GM12878 (cell line): ENCODE results near the gene TMEM98. TPM values are rescaled to one million over a fixed set of nuclear protein-coding genes. Genes with fewer than 3 reads are reported as not detected.

Source experiments
- ATAC-seq: fragments of 200-7000 bp; cut with Tn5 transposase; 3 replicates; pipeline ENCODE4 v1.9.1; 2020; ENCODE audit warnings: mild to moderate bottlenecking, moderate library complexity
- BruUV-seq: library from RNA; stranded (reverse); fragments of 400-500 nt; replicated peaks from 2 replicates; lab custom pipeline; 2021; lab: Mats Ljungman, UMichigan
- CTCF ChIA-PET: fragments of 300-600 bp; sonication (Branson Sonifier 250); formaldehyde crosslinking; extraction: SDS; loops from one replicate; lab custom pipeline; 2021; ENCODE audit warnings: inconsistent platforms; lab: Yijun Ruan, JAX
- POLR2A ChIA-PET: fragments of 350-600 bp; formaldehyde crosslinking; extraction: SDS; loops from one replicate; lab custom pipeline; 2021; ENCODE audit warnings: inconsistent platforms; lab: Charles Lee
- RAD21 ChIA-PET: fragments of 300-600 bp; sonication (Branson Sonifier 250); formaldehyde crosslinking; loops from one replicate; lab custom pipeline; 2023; ENCODE audit warnings: antibody characterized with exemption; ENCODE audit not compliant: unreplicated experiment; lab: Charles Lee
- SMC1A ChIA-PET: fragments of 300-600 bp; sonication (Branson Sonifier 250); formaldehyde crosslinking; loops from one replicate; lab custom pipeline; 2023; ENCODE audit not compliant: unreplicated experiment, uncharacterized antibody; lab: Charles Lee
- DNase-seq: peaks from one replicate; pipeline ENCODE4 v3.0.0-alpha.2; 2011; ENCODE audit warnings: low read depth, low spot score
- FAIRE-seq: peaks from 3 replicates; lab custom pipeline; 2011; peaks lifted over from hg19 to GRCh38; lab: Jason Lieb, UNC
- H2AFZ ChIP-seq: 2 replicates; pipeline ENCODE4 v1.6.0; 2011; ENCODE audit warnings: low read depth, low read length, control low read depth; ENCODE audit not compliant: control insufficient read depth
- H3K27ac ChIP-seq: 2 replicates; pipeline ENCODE4 v1.5.1; 2011; ENCODE audit warnings: control low read depth; ENCODE audit not compliant: control insufficient read depth, insufficient read depth
- H3K27me3 ChIP-seq, 2 experiments: replicated peaks in 1 of 2; 2 replicates each; pipeline versions ENCODE4 v1.6.0 to v1.6.1; 2011; ENCODE audit warnings: low read length in 1 of 2; ENCODE audit not compliant: control insufficient read depth in 2 of 2, insufficient read depth in 2 of 2
- H3K36me3 ChIP-seq, 2 experiments: 2 replicates each; pipeline ENCODE4 v1.5.1; 2011; ENCODE audit warnings: low read length in 1 of 2; ENCODE audit not compliant: control insufficient read depth in 2 of 2, insufficient read depth in 2 of 2
- H3K4me1 ChIP-seq: 2 replicates; pipeline ENCODE4 v1.6.1; 2011; ENCODE audit warnings: mild to moderate bottlenecking, low read length, moderate library complexity, mixed read lengths; ENCODE audit not compliant: control insufficient read depth, insufficient read depth
- H3K4me2 ChIP-seq: 2 replicates; pipeline ENCODE4 v1.6.0; 2011; ENCODE audit warnings: control low read depth; ENCODE audit not compliant: control insufficient read depth, insufficient read depth
- H3K4me3 ChIP-seq: fragments of 200-600 bp; sonication (generic); 2 replicates; pipeline ENCODE4 v1.5.1; 2016
- H3K79me2 ChIP-seq: 2 replicates; pipeline ENCODE4 v1.6.0; 2011; ENCODE audit warnings: low read length; ENCODE audit not compliant: control insufficient read depth, insufficient read depth
- H3K9ac ChIP-seq: 2 replicates; pipeline ENCODE4 v1.8.0; 2011; ENCODE audit warnings: low read length, control low read depth, mixed read lengths; ENCODE audit not compliant: control insufficient read depth, insufficient read depth
- H3K9me3 ChIP-seq: replicated peaks from 3 replicates; pipeline ENCODE4 v1.5.1; 2011; ENCODE audit warnings: mild to moderate bottlenecking, low read length; ENCODE audit not compliant: control insufficient read depth, insufficient read depth
- H4K20me1 ChIP-seq: 2 replicates; pipeline ENCODE4 v1.6.0; 2011; ENCODE audit not compliant: control insufficient read depth, insufficient read depth
- BRCA1 ChIP-seq: IDR thresholded peaks from 2 replicates; pipeline ENCODE4 v1.6.1; 2011; ENCODE audit warnings: low read depth, low read length, improper control_type of control experiment
- CBX5 ChIP-seq: sonication (generic); IDR thresholded peaks from 2 replicates; pipeline ENCODE4 v1.6.1; 2016; ENCODE audit warnings: low read depth, moderate library complexity, mild to moderate bottlenecking, inconsistent platforms
- CHD1 ChIP-seq: IDR thresholded peaks from 2 replicates; pipeline ENCODE4 v1.6.1; 2012; ENCODE audit warnings: low read depth, low read length, improper control_type of control experiment
- CTCF ChIP-seq, 3 experiments: IDR thresholded peaks in 2 of 3; conservative IDR thresholded peaks in 1 of 3; 2 replicates each; pipeline ENCODE4 v1.5.1; 2011; ENCODE audit warnings: low read depth in 3 of 3, low read length in 3 of 3, mild to moderate bottlenecking in 3 of 3, control low read depth in 2 of 3, moderate library complexity in 2 of 3, inconsistent platforms in 1 of 3, mixed read lengths in 1 of 3; ENCODE audit not compliant: control insufficient read depth in 2 of 3, insufficient read depth in 1 of 3; ENCODE audit errors: extremely low read depth in 1 of 3
- EED ChIP-seq: sonication (generic); IDR thresholded peaks from 2 replicates; pipeline ENCODE4 v1.6.1; 2016; ENCODE audit warnings: antibody characterized with exemption, low read depth
- GABPA ChIP-seq: IDR thresholded peaks from 2 replicates; pipeline ENCODE4 v1.6.1; 2014; ENCODE audit warnings: antibody characterized with exemption, low read depth, mild to moderate bottlenecking, inconsistent platforms
- KLF5 ChIP-seq: fragments of 450-650 bp; IDR thresholded peaks from 2 replicates; pipeline ENCODE4 v1.6.1; 2014; ENCODE audit warnings: mild to moderate bottlenecking; ENCODE audit not compliant: partially characterized antibody
- NFYA ChIP-seq: IDR thresholded peaks from 2 replicates; pipeline ENCODE4 v1.6.1; 2011; ENCODE audit warnings: low read depth, mild to moderate bottlenecking, low read length, improper control_type of control experiment, borderline replicate concordance
- NFYB ChIP-seq: IDR thresholded peaks from 2 replicates; pipeline ENCODE4 v1.6.1; 2011; ENCODE audit warnings: low read depth, mild to moderate bottlenecking, low read length, improper control_type of control experiment, moderate library complexity; ENCODE audit not compliant: insufficient read depth
- NRF1 ChIP-seq: conservative IDR thresholded peaks from 2 replicates; pipeline ENCODE4 v1.6.1; 2011; ENCODE audit warnings: mild to moderate bottlenecking, low read depth, low read length, improper control_type of control experiment
- POLR2A ChIP-seq: IDR thresholded peaks from 2 replicates; pipeline ENCODE4 v1.6.1; 2011; ENCODE audit warnings: low read depth, mild to moderate bottlenecking, low read length
- SIN3A ChIP-seq: IDR thresholded peaks from 2 replicates; pipeline ENCODE4 v1.6.1; 2012; ENCODE audit warnings: low read depth, low read length, improper control_type of control experiment
- SIX5 ChIP-seq: IDR thresholded peaks from 2 replicates; pipeline ENCODE4 v1.6.1; 2011; ENCODE audit warnings: mild to moderate bottlenecking, low read depth, low read length, moderate library complexity; ENCODE audit not compliant: severe bottlenecking
- SMARCA5 ChIP-seq: fragments of 450-650 bp; IDR thresholded peaks from 2 replicates; pipeline ENCODE4 v1.6.1; 2017; ENCODE audit warnings: mild to moderate bottlenecking
- ZBTB11 ChIP-seq: fragments of 450-650 bp; formaldehyde crosslinking; IDR thresholded peaks from 2 replicates; pipeline ENCODE4 v1.5.0; 2022; ENCODE audit warnings: mild to moderate bottlenecking, missing genetic modification characterization
- ZBTB40 ChIP-seq: fragments of 450-650 bp; IDR thresholded peaks from 2 replicates; pipeline ENCODE4 v1.6.1; 2016; ENCODE audit warnings: mild to moderate bottlenecking, moderate library complexity, borderline replicate concordance
- whole genome bisulfite sequencing: methylation state at CpG from one replicate; pipeline ENCODE4 v1.1.6; 2016; ENCODE audit warnings: low lambda C conversion rate; ENCODE audit not compliant: insufficient replicate concordance, insufficient coverage; ENCODE audit errors: missing lambda C conversion rate; 5-methylcytosine and 5-hydroxymethylcytosine counted together
- in situ Hi-C: fragments of 300-500 bp; cut with MboI; formaldehyde crosslinking; loops from 9 replicates; pipeline ENCODE4 v1.14.3; 2018; ENCODE audit warnings: mixed read lengths
- intact Hi-C: fragments of 100-400 bp; cut with micrococcal nuclease; formaldehyde crosslinking; loops from one replicate; pipeline ENCODE4 v1.14.2; 2022; ENCODE audit not compliant: unreplicated experiment
- polyA plus RNA-seq, 11 experiments: library from polyadenylated mRNA; depleted of rRNA in 4 of 11; unstranded in 6 of 11; stranded (reverse) in 5 of 11; fragments of >200 nt; fragmentation: Nextera tagmentation in 4 of 11; fragmentation: Illumina TruSeq in 1 of 11; extraction: Ambion mirVana in 4 of 11; extraction: Trizol in 1 of 11; gene quantifications; 1 replicate in 1 of 11; 2 replicates in 10 of 11; pipeline versions ENCODE4 v1.2.1 to v1.2.3, GENCODE V29; 2011 to 2016; ENCODE audit warnings: inconsistent platforms in 2 of 11, missing spikeins in 2 of 11, low read depth in 1 of 11
- total RNA-seq, 4 experiments: library from RNA; depleted of rRNA in 3 of 4; stranded (reverse); fragments of >200 nt in 3 of 4; fragmentation: Illumina TruSeq in 1 of 4; extraction: Trizol in 1 of 4; gene quantifications; 2 replicates each; pipeline versions ENCODE4 v1.2.1 to v1.2.3, GENCODE V29; 2013 to 2021

TMEM98 gene
- total and polyA plus RNA-seq, 10 of the 15 experiments (the other 5 are each of a cell fraction or from before 2014, with no cell fraction given): 0.04 to 0.73 (median 0.13) TPM; not detected in 3

GRCh38 chr17:32976131-32976530, 48.2 kb downstream of the TMEM98 start:
- Histone ChIP-seq H3K27me3 (no peaks in the 10 kb centered on the region), H4K20me1 (no peaks in the 10 kb centered on the region), H2AFZ (no peak overlapping the region), H3K27ac (no peak overlapping the region), H3K79me2 (no peaks in the 10 kb centered on the region), H3K36me3 (no peaks in the 10 kb centered on the region), H3K4me3 (no peak overlapping the region), H3K9me3 (no peaks in the 10 kb centered on the region; the same call in 2 of the 3 replicates), H3K4me1 (0 out of 2 replicates have a peak, but pooled peaks cover 2% of the 10 kb centered on the region), H3K9ac (no peak overlapping the region), H3K4me2 (no peak overlapping the region)
- in situ Hi-C loops: no loop called here
- no peak for ATAC-seq
- DNase-seq: no peak
- ChIA-PET CTCF (interaction anchor here (0.9 to 1.4 kb wide), 3 partner anchors 19 to 35 kb away, joined by 3 to 7 read pairs (median 4); no protein-coding TSS in a partner anchor), RAD21 (no interaction called here), SMC1A (interaction anchor here (1.3 kb wide), 1 partner anchor 9 kb away, joined by 4 read pairs; no protein-coding TSS in a partner anchor), POLR2A (interaction anchor here (0.5 to 0.7 kb wide), 2 partner anchors 57 to 98 kb away, joined by 3 to 4 read pairs; no protein-coding TSS in a partner anchor)
- no peak for FAIRE-seq
- 71% methylated on average over 4 of the region's 4 CpGs for WGBS
- no TSS peak for BruUV-seq
- intact Hi-C loops: no loop called here
- no peak for TF ChIP-seq NRF1
- TF ChIP-seq SIX5: no peak
- TF ChIP-seq SIN3A: no peak
- no peak for TF ChIP-seq GABPA
- no peak for TF ChIP-seq KLF5
- no peak for TF ChIP-seq CHD1
- no peak for TF ChIP-seq NFYA
- no peak for TF ChIP-seq SMARCA5
- no peak for TF ChIP-seq CTCF (IDR thresholded peaks at IDR 0.05 in 2 of 3, conservative IDR thresholded peaks at IDR 0.05 in 1 of 3; ENCODE audit: control insufficient read depth in 2 of 3, extremely low read depth in 1 of 3, insufficient read depth in 1 of 3, low read depth in 3 of 3, low read length in 3 of 3)
- TF ChIP-seq BRCA1: no peak
- no peak for TF ChIP-seq ZBTB11 (CRISPR knock-in tag)
- no peak for TF ChIP-seq POLR2A
- TF ChIP-seq CBX5: no peak
- TF ChIP-seq NFYB: no peak
- TF ChIP-seq ZBTB40: no peak
- TF ChIP-seq EED: no peak
